SK-N-SH (cell line): Measurements from ENCODE around the gene TYK2. TPM values are rescaled to one million over a fixed set of nuclear protein-coding genes. Genes with fewer than 3 reads are reported as not detected.

Experiments
- CTCF ChIA-PET: fragments of 300-600, 350-600 bp; formaldehyde crosslinking; extraction: SDS; loops from one replicate; lab custom pipeline; 2021; lab: Yijun Ruan, JAX
- POLR2A ChIA-PET: fragments of 350-600 bp; sonication (Branson Sonifier 250); formaldehyde crosslinking; extraction: SDS; loops from one replicate; lab custom pipeline; 2020; ENCODE audit warnings: antibody characterized with exemption, inconsistent platforms; lab: Yijun Ruan, JAX
- DNase-seq: peaks from one replicate; pipeline ENCODE4 v3.0.0; 2012
- H2AFZ ChIP-seq: fragments of 200-600 bp; sonication (generic); 2 replicates; pipeline ENCODE4 v1.8.1; 2016; ENCODE audit warnings: antibody characterized with exemption, mild to moderate bottlenecking, low read depth
- H3F3A ChIP-seq: fragments of 200-600 bp; sonication (generic); replicated peaks from 2 replicates; pipeline ENCODE3; 2016; ENCODE audit warnings: antibody characterized with exemption, mild to moderate bottlenecking; ENCODE audit not compliant: insufficient read depth
- H3K27ac ChIP-seq, 2 experiments: fragments of 200-500 bp in 1 of 2; fragments of 200-600 bp in 1 of 2; sonication (Bioruptor generic) in 1 of 2; sonication (generic), shearing (Covaris generic) in 1 of 2; 2 replicates each; pipeline versions ENCODE4 v1.5.1 to v1.6.1; 2014 to 2016; ENCODE audit warnings: low read depth in 2 of 2, inconsistent platforms in 1 of 2, low read length in 1 of 2, mild to moderate bottlenecking in 1 of 2, mixed read lengths in 1 of 2
- H3K27me3 ChIP-seq: fragments of 200-600 bp; sonication (generic), shearing (Covaris generic); 2 replicates; pipeline ENCODE4 v1.6.1; 2016; ENCODE audit warnings: mixed run types; ENCODE audit not compliant: insufficient read depth
- H3K36me3 ChIP-seq, 2 experiments: fragments of 200-500 bp in 1 of 2; fragments of 200-600 bp in 1 of 2; sonication (Bioruptor generic) in 1 of 2; sonication (generic) in 1 of 2; replicated peaks in 1 of 2; 2 replicates each; pipeline versions ENCODE3 to v1.5.1; 2014 to 2016; ENCODE audit warnings: low read length in 1 of 2, mild to moderate bottlenecking in 1 of 2; ENCODE audit not compliant: insufficient read depth in 2 of 2, control insufficient read depth in 1 of 2
- H3K4me1 ChIP-seq, 2 experiments: fragments of 200-500 bp in 1 of 2; fragments of 200-600 bp in 1 of 2; sonication (Bioruptor generic) in 1 of 2; sonication (generic), shearing (Covaris generic) in 1 of 2; 2 replicates each; pipeline versions ENCODE4 v1.5.1 to v1.6.1; 2014 to 2016; ENCODE audit warnings: low read depth in 1 of 2, low read length in 1 of 2, mixed run types in 1 of 2; ENCODE audit not compliant: insufficient read depth in 2 of 2, control insufficient read depth in 1 of 2
- H3K4me2 ChIP-seq: fragments of 200-600 bp; sonication (generic), shearing (Covaris generic); 2 replicates; pipeline ENCODE4 v1.6.1; 2017; ENCODE audit warnings: mixed run types
- H3K4me3 ChIP-seq, 2 experiments: fragments of 200-500 bp in 1 of 2; fragments of 200-600 bp in 1 of 2; sonication (Bioruptor generic) in 1 of 2; sonication (generic), shearing (Covaris generic) in 1 of 2; 2 replicates each; pipeline versions ENCODE4 v1.5.1 to v1.8.1; 2014 to 2016; ENCODE audit warnings: low read depth in 2 of 2, inconsistent platforms in 1 of 2, low read length in 1 of 2, mild to moderate bottlenecking in 1 of 2, mixed read lengths in 1 of 2, moderate library complexity in 1 of 2
- H3K79me2 ChIP-seq: fragments of 200-600 bp; sonication (generic); 2 replicates; pipeline ENCODE4 v1.8.1; 2017; ENCODE audit warnings: mild to moderate bottlenecking; ENCODE audit not compliant: insufficient read depth
- H3K9ac ChIP-seq: fragments of 200-600 bp; sonication (generic); 2 replicates; pipeline ENCODE4 v1.6.1; 2017; ENCODE audit warnings: mixed run types
- H3K9me2 ChIP-seq: fragments of 200-600 bp; sonication (generic); 2 replicates; pipeline ENCODE4 v1.6.1; 2017; ENCODE audit warnings: mixed run types
- H3K9me3 ChIP-seq: fragments of 200-600 bp; sonication (generic); 2 replicates; pipeline ENCODE4 v1.6.1; 2017; ENCODE audit warnings: mixed run types, mild to moderate bottlenecking, moderate library complexity
- H4K20me1 ChIP-seq: fragments of 200-600 bp; sonication (generic); 2 replicates; pipeline ENCODE4 v1.6.1; 2017; ENCODE audit warnings: mild to moderate bottlenecking, mixed run types; ENCODE audit not compliant: insufficient read depth
- EZH2phosphoT487 ChIP-seq: fragments of 200-600 bp; sonication (generic); IDR thresholded peaks from 2 replicates; pipeline ENCODE4 v1.6.1; 2017; ENCODE audit warnings: low read depth, mixed run types, mild to moderate bottlenecking, antibody characterized with exemption, moderate library complexity, borderline replicate concordance
- FOSL2 ChIP-seq: IDR thresholded peaks from 2 replicates; pipeline ENCODE4 v1.4.0; 2012; ENCODE audit warnings: low read depth, mild to moderate bottlenecking, moderate library complexity, borderline replicate concordance
- FOXJ3 ChIP-seq: sonication (generic); formaldehyde crosslinking; IDR thresholded peaks from 2 replicates; pipeline ENCODE4 v1.5.1; 2020; ENCODE audit warnings: mild to moderate bottlenecking, missing genetic modification reagents
- JUND ChIP-seq: IDR thresholded peaks from 2 replicates; pipeline ENCODE4 v1.4.0; 2012
- MXI1 ChIP-seq: IDR thresholded peaks from 2 replicates; pipeline ENCODE4 v1.6.1; 2012; ENCODE audit warnings: mild to moderate bottlenecking, low read depth, low read length, improper control_type of control experiment
- NRF1 ChIP-seq: IDR thresholded peaks from 2 replicates; pipeline ENCODE4 v1.6.1; 2012; ENCODE audit warnings: low read depth, mild to moderate bottlenecking, low read length
- PBX3 ChIP-seq: IDR thresholded peaks from 2 replicates; pipeline ENCODE4; 2012
- RFX5 ChIP-seq: IDR thresholded peaks from 2 replicates; pipeline ENCODE4 v1.6.1; 2012; ENCODE audit warnings: mild to moderate bottlenecking, improper control_type of control experiment, low read length
- TAF1 ChIP-seq: IDR thresholded peaks from 2 replicates; pipeline ENCODE4 v1.6.1; 2012; ENCODE audit warnings: low read depth, mild to moderate bottlenecking, low read length, moderate library complexity, borderline replicate concordance
- TEAD4 ChIP-seq: IDR thresholded peaks from 2 replicates; pipeline ENCODE4 v1.4.0; 2012; ENCODE audit warnings: mild to moderate bottlenecking, borderline replicate concordance; ENCODE audit not compliant: insufficient read depth
- YY1 ChIP-seq: IDR thresholded peaks from 2 replicates; pipeline ENCODE4 v1.4.0; 2012; ENCODE audit warnings: low read depth, mild to moderate bottlenecking
- WGBS: methylation state at CpG from one replicate; pipeline ENCODE4 v1.1.6; 2017; ENCODE audit warnings: low lambda C conversion rate; 5-methylcytosine and 5-hydroxymethylcytosine counted together
- polyA plus RNA-seq, 3 experiments: library from polyadenylated mRNA; depleted of rRNA; stranded (reverse); fragments of >200 nt; gene quantifications; 2 replicates each; pipeline ENCODE4 v1.2.3, GENCODE V29; 2012

The TYK2 gene
- polyA plus RNA-seq, 1 of the 3 experiments (the other 2 are of a cell fraction), result 44.6 TPM

- no peak overlapping the region for H3K4me3 ChIP-seq
- no peaks in the 10 kb centered on the region for H4K20me1 ChIP-seq
- H3K27ac ChIP-seq, result no peak overlapping the region
- no peak overlapping the region for H2AFZ ChIP-seq
- no peaks in the 10 kb centered on the region for H3K9me3 ChIP-seq
- POLR2A ChIA-PET, result no interaction called here
- H3K79me2 ChIP-seq, result no peaks in the 10 kb centered on the region
- no peak for DNase-seq
- no peaks in the 10 kb centered on the region for H3K9me2 ChIP-seq
- no peak overlapping the region for H3K4me2 ChIP-seq
- no peaks in the 10 kb centered on the region for H3K36me3 ChIP-seq
- TF ChIP-seq PBX3, result no peak
- TF ChIP-seq TAF1, result no peak
- no peak for TF ChIP-seq TEAD4
- no peak for TF ChIP-seq FOSL2
- peaks cover 0 to 4% of the 10 kb centered on the region in 2 experiments; a peak in 1 of 4 replicates for H3K4me1 ChIP-seq
- CTCF ChIA-PET, result interaction anchor here (1.1 kb wide), 2 partner anchors 49 to 81 kb away, joined by 3 to 5 read pairs; no protein-coding TSS in a partner anchor
- no peaks in the 10 kb centered on the region for H3K27me3 ChIP-seq
- WGBS, result 92% methylated on average over 5 of the region's 5 CpGs
- H3K9ac ChIP-seq, result no peak overlapping the region
- H3F3A ChIP-seq, result no peaks in the 10 kb centered on the region
Measured at GRCh38 chr19:10339977-10340376, 40.4 kb downstream of the TYK2 start.

GRCh38 chr19:10339380-10339960 lies 40.9 kb downstream of the TYK2 start, which contains the start of gene ICAM3:
Gene ICAM3, minus strand, starts transcription at chr19:10339624. Its CDS starts 10 bp downstream, at chr19:10339614.
- no peaks in the 10 kb centered on the region for H3F3A ChIP-seq
- H3K9ac ChIP-seq, result no peak within 1 kb of the TSS
- POLR2A ChIA-PET, result no interaction called here
- no peak within 1 kb of the TSS for H3K4me2 ChIP-seq
- CTCF ChIA-PET, result interaction anchor here (1.1 kb wide), 1 partner anchor 81 kb away, joined by 3 read pairs; no protein-coding TSS in a partner anchor
- H3K27ac ChIP-seq, result no peak within 1 kb of the TSS
- H3K9me2 ChIP-seq, result no peaks in the 10 kb centered on the region
- H3K79me2 ChIP-seq, result no peaks in the 10 kb centered on the region
- H3K9me3 ChIP-seq, result no peaks in the 10 kb centered on the region
- no peaks in the 10 kb centered on the region for H3K27me3 ChIP-seq
- TF ChIP-seq EZH2phosphoT487 (no peak), JUND (no peak), MXI1 (no peak), YY1 (no peak), TEAD4 (no peak), RFX5 (no peak), NRF1 (no peak), FOXJ3 (CRISPR knock-in tag) (no peak)
- no peak within 1 kb of the TSS for H3K4me3 ChIP-seq
- 57% methylated on average over 10 of the region's 14 CpGs for WGBS
- no peaks in the 10 kb centered on the region for H4K20me1 ChIP-seq
- peaks cover 0 to 6% of the 10 kb centered on the region in 2 experiments; a peak in 1 of 4 replicates for H3K4me1 ChIP-seq
- no peak within 1 kb of the TSS for H2AFZ ChIP-seq
- DNase-seq, result no peak
- H3K36me3 ChIP-seq, result no peaks in the 10 kb centered on the region
